HG03045 (cell line): ENCODE measurements around the gene TIMM10B.
"Not testable (repeated sequence)": the region's sequence is repeated elsewhere in the genome, so short reads cannot be mapped to it uniquely, and the experiment has no call there.

Experiments
- ATAC-seq: cut with Tn5 transposase; IDR thresholded peaks from one replicate; pipeline ENCODE4 v1.9.1; 2021; ENCODE audit warnings: mild to moderate bottlenecking, moderate library complexity; ENCODE audit not compliant: unreplicated experiment

The TIMM10B gene

GRCh38 chr11:6504166-6504565 is 22.9 kb downstream of the TIMM10B start:
- ATAC-seq = no peak

DNA sequence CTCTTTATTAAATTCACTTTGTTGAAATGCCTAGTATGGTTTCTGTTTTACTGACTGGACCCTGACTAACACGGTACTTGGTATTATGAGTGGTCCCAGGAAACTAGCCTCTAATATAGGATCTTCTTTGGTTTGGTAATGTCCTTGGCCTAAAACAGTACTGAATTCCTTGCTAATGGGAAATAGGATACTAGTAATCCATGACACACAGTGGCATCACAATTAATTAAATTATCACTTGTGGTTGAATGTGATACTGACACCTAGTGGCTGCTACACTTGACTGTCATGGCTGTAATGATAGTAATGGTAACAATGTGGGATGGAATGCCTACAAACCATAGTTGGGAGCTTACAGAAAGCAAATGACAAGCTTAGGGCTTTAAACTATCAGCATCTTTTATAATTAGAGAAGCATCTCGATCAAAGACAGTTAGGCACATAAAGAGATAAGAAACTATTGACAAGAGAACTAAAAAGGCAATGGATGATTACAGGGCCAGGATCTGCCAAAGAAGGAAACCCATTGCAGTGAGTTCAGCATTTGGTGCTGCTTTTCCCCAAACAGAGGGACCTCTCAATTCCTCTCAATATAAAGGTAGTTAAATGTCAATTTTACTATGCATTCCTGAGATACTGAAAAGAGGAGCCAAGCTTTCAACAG is 24.4 kb downstream of the TIMM10B start:
- ATAC-seq = no peak

- no peak for ATAC-seq
These were observed 35.6 kb downstream of the TIMM10B start for GRCh38 chr11:6516865-6517264.

GRCh38 chr11:6520265-6520664 is 39.0 kb downstream of the TIMM10B start:
- ATAC-seq = no peak

- ATAC-seq = not testable (repeated sequence)
These were observed 40.6 kb downstream of the TIMM10B start for GRCh38 chr11:6521946-6522345.

DNA sequence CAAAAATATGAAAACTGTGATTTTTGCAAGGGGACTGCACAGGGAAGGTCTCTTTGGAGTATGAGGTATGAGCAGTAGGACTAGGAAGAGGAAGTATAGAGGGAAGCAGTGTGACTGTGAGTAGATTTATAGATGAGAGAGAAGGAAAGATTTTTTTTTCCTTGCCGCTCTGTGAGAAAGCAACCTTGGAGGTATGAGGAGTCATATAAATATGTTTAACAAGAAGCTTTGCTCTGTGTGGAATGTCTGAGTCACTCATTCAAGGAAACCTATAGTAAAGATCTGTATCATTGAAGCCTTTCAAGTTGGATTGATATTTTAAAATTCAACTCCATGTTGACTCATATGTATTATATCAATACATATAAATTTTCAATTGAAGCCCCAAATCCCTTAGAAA is 42.0 kb downstream of the TIMM10B start:
- ATAC-seq = no peak

- ATAC-seq = no peak
These were observed 45.3 kb downstream of the TIMM10B start for GRCh38 chr11:6526411-6527135.

DNA sequence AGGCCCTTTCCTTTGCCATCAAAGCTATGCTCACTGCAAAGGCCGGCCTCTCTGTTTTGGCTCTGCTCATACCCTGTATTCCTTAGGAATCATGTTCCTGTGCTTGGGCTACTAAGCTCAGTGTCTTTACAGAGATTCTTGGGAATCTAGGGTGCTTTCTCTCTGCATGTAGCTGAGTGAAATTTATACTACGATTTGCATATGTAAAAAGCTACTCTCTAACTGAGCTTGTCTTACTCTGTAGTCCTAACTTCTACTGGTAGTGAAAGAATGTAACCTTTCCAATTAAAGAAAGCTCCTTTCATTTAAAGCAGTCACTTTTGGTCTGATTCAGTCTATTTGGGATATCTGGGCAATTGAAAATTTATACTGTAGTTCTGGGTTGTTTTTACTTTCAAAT is 48.0 kb downstream of the TIMM10B start:
- no peak for ATAC-seq

DNA sequence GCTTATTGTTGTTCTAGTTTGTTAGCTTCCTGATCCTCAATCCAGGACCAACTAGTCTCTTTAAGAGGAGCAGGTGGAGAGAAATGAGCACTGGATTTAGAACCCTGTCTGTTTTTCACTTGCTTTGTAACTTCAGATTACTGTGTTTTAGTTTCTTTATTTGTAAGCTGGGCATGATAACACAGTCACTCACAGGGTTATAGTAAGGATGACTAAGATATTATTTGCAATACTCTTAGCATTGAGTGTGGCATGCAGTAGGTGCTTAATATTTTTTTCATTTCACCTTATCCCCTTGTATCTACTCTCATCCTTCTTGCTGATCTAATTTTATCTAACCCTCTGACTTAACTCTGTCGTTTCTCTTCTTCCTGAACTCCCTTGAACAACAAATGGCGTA is 49.5 kb downstream of the TIMM10B start:
- ATAC-seq = no peak

- no peak for ATAC-seq
These were observed 50.0 kb downstream of the TIMM10B start for GRCh38 chr11:6531267-6531752.
